HG03520 (cell line): ENCODE results near the gene ITGAL.
"Not testable (repeated sequence)": the region's sequence is repeated elsewhere in the genome, so short reads cannot be mapped to it uniquely, and the experiment has no call there.

Source experiments
- ATAC-seq: cut with Tn5 transposase; IDR thresholded peaks from one replicate; pipeline ENCODE4 v1.9.1; 2021; ENCODE audit warnings: mild to moderate bottlenecking, moderate library complexity; ENCODE audit not compliant: unreplicated experiment

Gene ITGAL

DNA sequence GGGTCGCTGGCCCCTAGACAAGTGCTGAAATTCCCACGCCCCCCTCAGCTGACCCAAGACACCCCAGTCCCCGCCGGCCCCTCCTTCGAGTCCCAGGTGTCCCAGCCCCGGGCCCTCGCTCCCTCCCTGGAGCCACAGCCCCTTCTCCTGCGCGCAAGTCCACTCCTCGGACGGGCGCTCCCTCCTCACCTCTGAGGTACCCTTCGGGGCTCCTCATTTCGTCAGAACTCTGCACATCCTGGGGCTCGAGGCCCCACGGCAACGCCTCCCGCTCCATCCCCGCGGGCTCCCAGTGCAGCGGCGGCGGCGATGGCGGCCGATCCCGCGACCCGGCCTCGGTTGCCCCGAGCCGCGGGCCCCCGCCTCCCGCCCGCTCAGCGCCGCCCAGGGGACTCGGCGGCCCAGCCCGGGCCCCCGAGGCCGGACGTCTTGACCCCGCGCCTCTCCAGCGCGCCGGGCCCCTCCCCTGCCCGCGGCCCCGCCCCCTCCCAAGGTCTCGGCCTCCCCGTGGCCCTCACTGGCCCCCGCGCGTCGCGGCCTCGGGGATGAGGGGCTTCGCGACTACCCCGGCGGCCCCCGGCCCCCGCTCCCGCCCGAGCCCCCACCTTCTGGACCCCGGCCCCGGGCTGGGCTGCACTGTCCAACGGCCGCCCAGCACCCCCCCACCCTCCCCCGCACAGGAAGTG, 53.7 kb downstream of the ITGAL start, which contains the start of gene ZNF768:
Gene ZNF768 (minus strand): TSS at position 430 of the 686 bp plus-strand sequence. CDS start 153 bp downstream, at position 277.
- peak; percentile 21 for ATAC-seq

- peak; percentile 68 for ATAC-seq
These were observed 54.5 kb downstream of the ITGAL start for GRCh38 chr16:30526823-30527634.

DNA sequence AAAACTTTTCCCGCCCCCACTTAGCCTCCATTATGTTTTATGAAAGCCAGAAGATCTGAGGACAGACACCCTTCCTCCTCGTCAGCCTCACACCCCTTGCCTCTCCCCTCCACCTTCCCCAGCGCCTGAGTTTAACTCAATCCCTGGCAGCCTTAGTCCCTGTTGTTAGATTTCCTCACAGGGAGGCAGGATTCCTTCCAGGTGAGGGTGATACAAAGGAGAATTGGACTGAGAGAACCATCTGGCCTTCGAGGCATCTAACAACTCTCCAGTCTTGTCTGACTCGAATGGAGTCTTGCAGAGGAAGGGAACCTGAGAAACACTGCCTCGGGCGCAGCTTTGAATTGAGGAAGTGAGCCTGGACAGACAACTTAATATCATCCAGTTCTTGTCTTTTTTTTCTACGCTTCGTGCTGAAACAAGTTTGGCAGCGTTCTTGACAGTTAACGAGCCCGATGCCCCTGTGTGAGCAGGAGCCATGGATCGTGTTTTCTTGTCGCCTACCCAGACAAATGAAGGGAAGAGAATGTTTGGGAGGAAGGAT, 55.2 kb downstream of the ITGAL start:
- ATAC-seq = no peak

DNA sequence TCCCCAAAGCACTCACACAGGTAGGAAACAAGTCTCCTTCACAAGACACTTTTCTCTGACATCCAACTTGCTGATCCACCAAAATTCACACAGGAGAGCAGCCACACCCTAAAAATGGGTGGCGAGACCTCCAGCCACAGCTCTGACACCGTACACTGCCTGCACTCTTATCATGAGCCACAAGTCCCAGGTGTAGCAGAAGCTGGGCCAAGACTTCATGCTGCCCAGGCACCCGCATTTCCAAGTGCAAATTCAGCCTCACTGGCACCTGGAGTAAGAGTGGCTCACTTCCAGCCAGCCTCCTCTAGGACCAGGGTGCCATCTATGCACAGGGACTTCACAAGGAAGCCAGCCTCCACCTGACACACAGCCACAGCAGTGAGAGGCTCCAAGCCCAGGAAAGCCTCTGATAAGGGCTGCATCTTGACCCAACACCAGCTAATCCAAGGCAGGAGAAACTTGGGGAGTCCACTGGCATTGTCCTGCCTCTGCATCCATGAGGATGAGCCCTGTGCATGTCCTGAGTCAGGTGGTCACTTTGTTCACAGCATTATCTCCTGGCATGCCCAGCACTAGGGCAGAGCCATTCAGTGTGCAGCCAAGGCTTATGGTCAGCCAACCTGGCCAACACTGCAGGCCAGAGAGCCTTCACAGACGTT, 56.4 kb downstream of the ITGAL start:
- no peak for ATAC-seq

DNA sequence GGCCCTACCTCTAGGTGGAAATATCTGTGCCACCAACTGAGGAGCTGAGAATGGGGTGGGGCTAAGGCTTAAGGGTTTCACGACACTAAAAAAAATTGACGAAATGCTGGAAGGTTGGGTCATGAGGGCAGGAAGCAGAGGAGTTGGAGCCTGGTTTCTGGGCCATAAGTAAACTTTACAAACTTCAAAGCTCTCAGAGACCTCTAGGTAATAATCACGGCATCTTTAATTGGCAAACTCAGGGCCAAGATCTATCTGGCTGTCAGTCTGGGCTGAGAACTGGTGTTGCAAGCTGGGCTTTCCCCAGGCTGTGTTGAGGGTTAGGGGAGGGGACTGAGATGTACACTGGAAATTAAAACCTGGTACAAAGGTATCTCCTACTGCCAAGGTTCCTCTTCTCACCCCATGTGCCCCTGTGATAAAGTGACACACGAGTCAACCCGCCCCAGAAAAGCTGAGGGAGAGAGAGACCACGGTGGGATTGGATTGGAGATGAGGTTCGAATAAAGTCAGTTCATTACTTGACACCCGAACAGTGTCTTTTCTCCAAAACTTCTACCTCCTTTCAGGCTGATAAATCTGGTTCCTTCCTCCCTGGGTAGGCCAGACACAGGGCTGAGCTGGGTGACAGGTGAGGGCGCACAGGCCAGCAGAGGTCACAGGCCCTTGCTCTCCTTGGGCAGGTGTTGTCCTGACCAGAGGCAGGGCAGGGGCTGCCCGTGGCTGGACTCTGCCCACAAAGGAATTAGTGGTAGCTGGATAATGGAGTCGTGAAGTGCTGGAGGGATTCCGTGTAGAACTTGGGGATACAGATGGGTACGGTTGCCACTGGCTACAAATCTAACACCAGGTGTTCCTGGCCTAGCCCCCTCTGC, 57.9 kb downstream of the ITGAL start:
- no peak for ATAC-seq

- ATAC-seq = no peak
These were observed 60.0 kb downstream of the ITGAL start for GRCh38 chr16:30532285-30533145.

DNA sequence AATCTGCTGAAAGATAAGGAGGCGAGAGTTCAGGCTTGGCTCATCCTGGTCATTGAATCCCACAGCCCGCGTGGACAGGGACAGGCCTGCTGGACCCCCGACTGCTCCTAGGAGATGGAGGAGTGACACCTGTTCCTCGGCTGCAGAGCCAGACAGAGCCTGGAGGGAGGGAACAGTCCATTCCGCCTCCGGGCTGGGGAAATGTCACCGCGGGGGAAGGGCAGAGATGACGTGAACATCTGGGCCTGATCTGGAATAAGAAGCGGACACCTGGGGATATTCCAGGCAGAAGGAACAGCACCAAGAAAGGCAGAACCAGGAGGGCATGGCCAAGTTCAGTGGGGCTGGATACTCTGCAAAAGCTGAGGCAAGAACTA, 60.6 kb downstream of the ITGAL start:
- ATAC-seq = no peak

DNA sequence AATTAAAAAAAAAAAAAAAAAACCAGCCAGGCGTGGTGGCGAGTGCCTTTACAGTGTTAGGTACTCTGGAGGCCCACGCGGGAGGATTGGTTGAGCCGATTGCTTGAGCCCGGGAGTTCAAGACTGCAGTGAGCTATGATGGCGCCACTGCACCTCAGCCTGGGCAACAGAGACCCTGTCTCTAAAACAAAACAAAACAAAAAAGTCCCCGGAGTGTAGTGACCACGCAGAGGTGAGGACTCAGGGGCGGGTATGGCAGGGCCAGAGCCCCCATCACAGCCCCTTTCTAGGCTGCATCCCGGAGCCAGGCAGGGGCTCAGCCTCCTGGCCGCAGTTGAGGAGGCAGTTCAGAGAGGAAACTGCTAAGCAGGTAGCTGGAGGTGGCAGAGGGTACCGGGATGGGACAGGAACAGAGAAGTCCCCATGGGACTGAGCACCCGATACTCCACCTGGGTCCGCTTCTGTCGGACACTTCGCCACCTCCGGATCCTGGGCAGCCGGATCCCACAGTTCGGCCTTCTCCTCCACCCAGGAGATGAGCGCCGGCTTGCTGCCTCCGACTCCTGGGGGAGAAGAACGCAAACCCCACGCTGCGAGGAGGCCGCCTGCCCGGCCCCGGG, 61.3 kb downstream of the ITGAL start:
- peak; percentile 12 for ATAC-seq

DNA sequence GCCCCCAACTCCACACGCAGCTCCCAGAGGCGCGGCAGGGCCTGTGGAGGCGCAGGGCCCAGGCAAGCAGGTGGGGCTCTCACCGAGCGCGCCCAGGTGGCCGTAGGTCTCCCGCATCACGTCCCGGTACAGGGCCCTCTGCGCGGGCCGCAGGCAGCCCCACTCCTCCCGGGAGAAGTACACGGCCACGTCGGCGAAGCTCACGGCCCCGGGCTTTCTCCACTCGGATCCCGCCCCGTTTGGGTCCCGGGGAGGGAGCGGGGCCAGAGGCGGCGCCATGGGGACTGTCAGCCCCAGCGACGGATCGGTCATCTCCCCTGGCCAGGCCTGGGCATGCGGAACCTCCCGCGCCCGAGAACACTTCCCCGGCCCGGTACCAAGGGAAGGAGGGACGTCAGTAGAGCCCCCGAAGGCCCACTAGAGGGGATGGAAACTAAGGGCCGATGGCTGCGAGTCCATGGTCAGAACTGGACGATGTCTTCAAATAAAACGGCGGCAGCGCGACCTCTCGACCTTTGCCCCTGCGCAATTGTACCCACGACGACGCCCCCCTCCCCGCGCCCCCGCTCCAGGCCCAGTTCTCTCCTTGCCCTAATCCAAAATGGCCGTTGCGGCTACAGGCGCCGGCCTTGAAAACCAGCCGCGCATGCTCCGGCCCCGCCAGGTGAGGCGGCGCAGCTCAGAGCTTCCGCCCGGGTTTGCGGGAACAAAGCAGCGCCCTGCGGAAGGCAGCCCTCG, 62.0 kb downstream of the ITGAL start, which contains the start of gene ZNF747:
Gene ZNF747 (minus strand): TSS at position 491 of the 738 bp plus-strand sequence. CDS start 179 bp downstream, at position 312.
- ATAC-seq = peak; percentile 43

- no peak for ATAC-seq
These were observed 62.7 kb downstream of the ITGAL start for GRCh38 chr16:30535106-30535776.

- ATAC-seq = peak; percentile 50
These were observed 63.2 kb downstream of the ITGAL start for GRCh38 chr16:30535777-30536190.

DNA sequence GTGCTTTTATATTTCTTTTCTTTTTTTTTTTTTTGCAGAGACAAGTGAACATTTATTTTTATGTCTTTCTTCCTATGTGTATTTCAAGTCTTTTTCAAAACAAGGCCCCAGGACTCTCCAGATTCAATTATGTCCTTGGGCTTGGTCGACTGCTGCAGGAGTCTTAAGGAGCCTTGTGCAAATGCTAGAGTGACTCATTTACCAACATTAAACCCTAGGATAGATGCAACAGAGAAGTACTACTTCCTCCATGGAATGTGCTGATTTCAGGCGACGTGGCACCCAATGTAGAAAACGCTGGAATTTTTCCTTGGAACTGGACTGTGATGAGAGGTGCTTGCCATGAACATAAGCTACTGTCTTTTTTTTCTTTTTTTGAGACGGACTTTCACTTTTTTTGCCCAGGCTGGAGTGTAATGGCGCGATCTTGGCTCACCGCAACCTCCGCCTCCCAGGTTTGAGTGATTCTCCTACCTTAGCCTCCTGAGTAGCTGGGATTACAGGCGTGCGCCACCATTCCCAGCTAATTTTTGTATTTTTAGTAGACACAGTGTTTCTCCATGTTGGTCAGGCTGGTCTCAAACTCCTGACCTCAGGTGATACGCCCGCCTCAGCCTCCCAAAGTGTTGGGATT, 64.0 kb downstream of the ITGAL start:
- ATAC-seq = not testable (repeated sequence)

DNA sequence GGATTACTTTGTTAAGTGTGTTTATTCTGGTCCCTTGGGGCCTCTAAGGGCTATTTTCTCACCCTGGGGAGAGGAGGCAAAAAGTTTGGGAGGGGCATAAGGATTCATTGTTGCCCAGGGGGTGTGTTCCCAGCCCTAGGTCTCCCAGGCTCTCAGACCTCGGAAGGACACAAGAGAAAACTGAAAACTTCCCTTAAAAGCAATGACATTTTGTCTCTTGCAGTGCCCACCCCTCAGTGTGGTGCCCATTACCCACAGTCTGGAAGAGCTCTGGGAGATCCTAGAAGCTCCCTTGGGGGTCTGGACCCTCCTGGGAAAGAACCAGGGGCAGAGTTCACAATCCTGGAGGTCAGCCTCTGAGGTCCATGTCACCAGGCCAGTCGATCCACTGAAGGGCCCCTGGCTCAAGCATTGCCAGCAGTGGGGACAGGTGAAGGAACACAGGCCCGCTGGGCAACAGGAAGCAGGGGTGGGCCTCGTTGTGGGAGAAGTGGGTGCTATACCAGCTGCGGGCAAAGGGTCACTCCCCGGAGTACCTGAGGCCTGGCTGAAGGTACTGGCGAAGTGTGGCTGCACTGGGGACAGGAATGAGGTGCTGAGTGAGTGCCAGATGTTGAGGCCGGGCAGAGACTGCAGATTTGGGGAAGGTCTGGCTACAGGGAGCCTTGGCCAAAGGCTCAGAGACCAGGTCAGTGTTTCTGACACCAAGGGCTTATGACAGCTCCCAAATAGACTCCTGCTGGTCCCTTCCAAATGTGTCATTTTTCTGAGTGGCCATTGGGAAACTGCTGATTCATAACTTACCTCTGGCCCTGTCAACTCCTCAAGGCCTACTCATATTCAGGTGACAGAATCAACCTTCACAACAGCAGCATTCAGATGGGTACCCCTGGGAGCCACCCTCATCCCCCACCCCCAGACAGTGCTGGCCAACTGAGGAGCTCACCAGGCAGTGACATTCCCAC, 66.7 kb downstream of the ITGAL start:
- ATAC-seq = no peak

DNA sequence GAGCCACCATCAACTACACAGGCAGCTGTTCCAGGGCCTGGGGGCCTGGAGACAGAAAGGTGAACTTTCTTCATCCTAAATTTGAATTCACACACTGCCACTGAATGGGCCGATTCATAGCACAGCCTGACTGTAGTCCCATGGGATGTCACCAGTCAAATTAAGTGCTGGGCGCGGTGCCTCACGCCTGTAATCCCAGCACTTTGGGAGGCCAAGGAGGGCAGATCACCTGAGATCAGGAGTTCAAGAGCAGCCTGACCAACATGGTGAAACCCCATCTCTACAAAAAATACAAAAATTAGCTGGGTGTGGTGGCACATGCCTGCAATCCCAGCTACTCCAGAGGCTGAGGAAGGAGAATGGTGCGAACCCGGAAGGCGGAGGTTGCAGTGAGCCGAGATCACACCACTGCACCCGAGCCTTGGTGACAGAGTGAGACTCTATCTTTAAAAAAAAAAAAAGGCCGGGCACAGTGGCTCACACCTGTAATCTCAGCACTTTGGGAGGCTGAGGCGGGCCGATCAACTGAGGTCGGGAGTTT, 67.5 kb downstream of the ITGAL start:
- ATAC-seq = not testable (repeated sequence)

DNA sequence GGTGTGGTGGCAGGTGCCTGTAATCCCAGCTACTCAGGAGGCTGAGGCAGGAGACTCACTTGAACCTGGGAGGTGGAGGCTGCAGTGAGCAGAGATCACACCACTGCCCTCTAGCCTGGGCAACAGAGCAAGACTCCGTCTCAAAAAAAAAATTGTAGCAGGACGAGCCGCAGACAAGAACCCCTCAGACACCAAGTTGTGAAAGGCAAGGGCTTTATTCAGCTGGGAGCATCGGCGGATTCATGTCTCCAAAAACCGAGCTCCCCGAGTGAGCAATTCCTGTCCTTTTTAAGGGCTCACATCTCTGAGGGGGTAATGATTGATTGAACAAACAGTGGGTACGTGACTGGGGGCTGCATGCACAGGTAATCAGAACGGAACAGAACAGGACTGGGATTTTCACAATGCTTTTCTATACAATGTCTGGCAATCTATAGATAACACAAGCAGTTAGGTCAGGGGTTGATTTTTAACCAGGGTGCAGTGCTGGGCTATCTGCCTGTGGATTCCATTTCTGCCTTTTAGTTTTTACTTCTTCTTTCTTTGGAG, 68.4 kb downstream of the ITGAL start:
- not testable (repeated sequence) for ATAC-seq
